HG03103 (cell line): ENCODE measurements around the gene PTER.

ENCODE experiments used
- ATAC-seq: cut with Tn5 transposase; IDR thresholded peaks from one replicate; pipeline ENCODE4 v1.9.1; 2021; ENCODE audit warnings: low read depth; ENCODE audit not compliant: unreplicated experiment

PTER gene

DNA sequence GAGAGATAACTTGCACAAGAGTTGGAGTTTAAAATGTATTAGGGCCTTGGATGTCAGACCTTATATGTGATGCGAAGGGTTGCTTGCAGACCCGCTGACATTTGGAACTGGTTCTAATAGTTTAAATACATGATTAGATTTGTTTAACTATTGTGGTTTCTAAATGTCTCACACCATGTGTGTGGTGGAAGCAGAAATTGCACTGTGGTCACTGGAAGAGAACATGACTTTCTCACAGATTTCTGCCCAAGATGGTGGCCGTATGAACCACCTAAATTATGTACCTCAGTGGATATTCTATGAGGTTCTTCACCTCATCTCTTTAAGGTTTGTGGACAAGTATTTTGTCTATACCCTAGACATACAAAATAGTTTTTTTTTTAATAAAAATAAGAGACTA, 93.0 kb downstream of the PTER start:
- ATAC-seq = no peak

DNA sequence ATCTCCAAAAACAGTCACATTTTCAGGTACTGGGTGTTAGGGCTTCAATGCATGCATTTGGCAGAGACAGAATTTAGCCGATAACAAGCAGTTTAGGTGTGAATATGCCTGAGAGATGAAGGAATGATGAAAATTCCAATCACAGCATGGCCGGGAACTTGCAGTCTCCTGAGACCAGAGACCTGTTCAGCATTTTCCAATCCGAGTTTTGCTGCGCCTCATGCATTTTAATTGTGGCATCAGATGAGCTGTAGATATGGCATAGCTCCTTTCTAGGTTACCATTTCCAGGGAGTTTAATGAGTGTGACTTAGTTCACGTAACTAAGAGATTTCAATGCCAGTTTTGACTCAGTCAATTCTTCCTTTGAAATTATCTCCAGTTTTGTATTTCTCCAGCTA, 99.3 kb downstream of the PTER start:
- no peak for ATAC-seq

DNA sequence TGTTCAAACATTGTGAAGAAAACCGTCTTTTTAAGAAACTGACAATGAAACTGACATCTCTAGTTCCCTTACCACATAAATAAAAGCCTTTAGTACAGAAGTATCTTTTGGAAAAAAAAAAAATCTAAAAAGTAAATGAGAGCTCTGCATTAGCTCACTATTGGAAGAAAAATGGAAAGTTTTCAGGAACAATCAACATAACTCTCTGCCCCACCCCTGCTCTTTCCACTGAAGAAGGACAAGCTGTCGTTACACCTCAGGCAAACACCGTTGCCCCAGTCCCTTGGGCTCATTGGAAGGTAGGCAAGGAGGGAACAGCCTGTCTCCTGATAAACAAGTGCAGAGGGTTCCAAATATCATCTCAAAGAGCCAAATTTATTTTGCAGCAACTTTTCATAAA, 107.3 kb downstream of the PTER start:
- ATAC-seq = no peak

- ATAC-seq = no peak
Measured at GRCh38 chr10:16544591-16544990, 107.8 kb downstream of the PTER start.

GRCh38 chr10:16545116-16545736, 108.4 kb downstream of the PTER start:
- ATAC-seq = peak; percentile 88

GRCh38 chr10:16547973-16548372, 111.2 kb downstream of the PTER start:
- no peak for ATAC-seq

- no peak for ATAC-seq
Measured at GRCh38 chr10:16559236-16559773, 122.5 kb downstream of the PTER start.

- no peak for ATAC-seq
Measured at GRCh38 chr10:16562891-16563290, 126.1 kb downstream of the PTER start.
